PC-3 (cell line): ENCODE measurements around the gene ACY1. TPM values are rescaled to one million over a fixed set of nuclear protein-coding genes. Genes with fewer than 3 reads are reported as not detected.
"Not testable (repeated sequence)": the region's sequence is repeated elsewhere in the genome, so short reads cannot be mapped to it uniquely, and the experiment has no call there.

Experiments used
- ATAC-seq: fragments of 200-7000 bp; cut with Tn5 transposase; 2 replicates; pipeline ENCODE4 v1.9.1; 2020; ENCODE audit warnings: mild to moderate bottlenecking, moderate library complexity
- BruUV-seq: library from RNA; stranded (reverse); fragments of 400-500 nt; replicated peaks from 2 replicates; lab custom pipeline; 2021; lab: Mats Ljungman, UMichigan
- CTCF ChIA-PET: fragments of 300-600 bp; sonication (Branson Sonifier 250); formaldehyde crosslinking; loops from one replicate; lab custom pipeline; 2022; ENCODE audit warnings: antibody characterized with exemption; lab: Charles Lee
- POLR2A ChIA-PET: fragments of 300-600 bp; sonication (Branson Sonifier 250); formaldehyde crosslinking; loops from one replicate; lab custom pipeline; 2022; ENCODE audit warnings: antibody characterized with exemption; ENCODE audit not compliant: unreplicated experiment; lab: Charles Lee
- DNase-seq: peaks from one replicate; pipeline ENCODE4 v3.0.0-alpha.2; 2015
- H2AFZ ChIP-seq: fragments of 300-600 bp; sonication (generic); 2 replicates; pipeline ENCODE4 v1.6.0; 2016; ENCODE audit warnings: antibody characterized with exemption, low read length
- H3F3A ChIP-seq: fragments of 300-600 bp; sonication (generic); one replicate; pipeline ENCODE4 v1.6.0; 2017; ENCODE audit warnings: antibody characterized with exemption, low read length, control low read depth, mild to moderate bottlenecking; ENCODE audit not compliant: unreplicated experiment
- H3K27ac ChIP-seq: fragments of 300-600 bp; sonication (generic); 2 replicates; pipeline ENCODE4 v1.5.1; 2016; ENCODE audit warnings: mild to moderate bottlenecking, low read length
- H3K27me3 ChIP-seq: fragments of 300-600 bp; sonication (generic); 2 replicates; pipeline ENCODE4 v1.6.1; 2016; ENCODE audit warnings: low read length, mixed read lengths
- H3K36me3 ChIP-seq: fragments of 300-600 bp; sonication (generic); 2 replicates; pipeline ENCODE4 v1.6.1; 2016; ENCODE audit warnings: low read depth, mixed run types, low read length, mixed read lengths
- H3K4me1 ChIP-seq: fragments of 300-600 bp; sonication (generic); 2 replicates; pipeline ENCODE4 v1.5.1; 2016; ENCODE audit warnings: low read length; ENCODE audit not compliant: insufficient read depth
- H3K4me2 ChIP-seq: fragments of 300-600 bp; sonication (generic); 2 replicates; pipeline ENCODE4 v1.6.0; 2016; ENCODE audit warnings: low read length
- H3K4me3 ChIP-seq: fragments of 300-600 bp; sonication (generic); 2 replicates; pipeline ENCODE4 v1.5.1; 2016; ENCODE audit warnings: mild to moderate bottlenecking, low read length, mixed read lengths
- H3K79me2 ChIP-seq: fragments of 300-600 bp; sonication (generic); 2 replicates; pipeline ENCODE4 v1.6.1; 2017; ENCODE audit warnings: low read length, mixed read lengths
- H3K9ac ChIP-seq: fragments of 300-600 bp; sonication (generic); 2 replicates; pipeline ENCODE4 v1.6.0; 2016; ENCODE audit warnings: mild to moderate bottlenecking, low read length
- H3K9me2 ChIP-seq: fragments of 300-600 bp; sonication (generic); replicated peaks from 2 replicates; pipeline ENCODE4 v1.6.1; 2016; ENCODE audit warnings: mixed run types, low read length, mixed read lengths
- H3K9me3 ChIP-seq: fragments of 300-600 bp; sonication (generic); 2 replicates; pipeline ENCODE4 v1.6.1; 2016; ENCODE audit warnings: low read length, mixed read lengths
- H4K20me1 ChIP-seq: fragments of 300-600 bp; sonication (generic); 2 replicates; pipeline ENCODE4 v1.6.1; 2016; ENCODE audit warnings: low read length, mixed read lengths
- EZH2 ChIP-seq: fragments of 300-600 bp; sonication (generic); IDR thresholded peaks from one replicate; pipeline ENCODE4 v1.6.1; 2017; ENCODE audit warnings: antibody characterized with exemption, mild to moderate bottlenecking, low read length; ENCODE audit not compliant: unreplicated experiment
- EZH2phosphoT487 ChIP-seq: fragments of 300-600 bp; sonication (generic); IDR thresholded peaks from 2 replicates; pipeline ENCODE4 v1.6.1; 2018; ENCODE audit warnings: mild to moderate bottlenecking, antibody characterized with exemption, low read length, borderline replicate concordance
- intact Hi-C: fragments of 100-400 bp; cut with micrococcal nuclease; formaldehyde crosslinking; loops from 2 replicates; pipeline ENCODE4 v1.9.0; 2023
- total RNA-seq: library from RNA; depleted of rRNA; stranded (reverse); fragments of >200 nt; gene quantifications from 2 replicates; pipeline ENCODE4 v1.2.3, GENCODE V29; 2014
- TF ChIP-seq, protein P1 (sequence below): fragments of 300-600 bp; sonication (generic); conservative IDR thresholded peaks from 2 replicates; pipeline ENCODE4 v1.5.1; 2017; ENCODE audit warnings: antibody characterized with exemption, low read depth, mild to moderate bottlenecking, low read length

The ACY1 gene
- total RNA-seq, 1 experiment from 2014 or later, result 71.3 TPM

DNA sequence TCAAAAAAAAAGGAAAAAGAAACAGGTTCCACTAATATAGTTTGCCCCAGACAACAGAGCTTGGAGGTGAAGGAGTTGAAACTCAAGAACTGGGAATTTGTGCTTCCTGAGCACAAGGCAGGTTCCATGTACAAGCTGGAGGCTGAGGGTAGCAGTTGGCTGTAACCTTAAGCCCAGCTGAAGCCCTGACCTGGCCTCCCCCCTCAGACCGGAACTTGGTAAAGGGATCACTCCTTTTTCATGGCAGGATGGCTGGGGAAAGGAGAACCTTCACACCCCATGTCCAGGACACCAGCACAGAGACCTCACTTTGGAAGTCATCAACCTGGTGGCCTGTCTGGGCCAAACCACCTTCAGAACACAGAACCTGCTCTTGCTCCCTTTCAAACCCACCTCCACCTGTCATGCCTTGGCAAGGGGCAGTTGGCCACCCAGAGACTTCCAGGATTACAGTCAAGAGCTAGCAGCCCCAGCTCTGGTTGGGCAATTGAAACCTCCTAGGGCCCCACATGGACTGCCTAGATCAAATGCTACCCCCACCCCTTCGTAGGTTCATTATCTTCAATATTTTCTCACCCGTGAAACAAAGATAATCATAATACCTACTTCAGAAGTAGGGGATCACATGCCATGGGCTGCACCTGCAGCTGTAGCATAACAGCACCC, 8.8 kb downstream of the ACY1 start:
- Histone ChIP-seq H3K4me3 (no peak overlapping the region), H3K9me3 (no peaks in the 10 kb centered on the region), H3K4me1 (peaks cover 12% of the 10 kb centered on the region), H3F3A (peaks cover 18% of the 10 kb centered on the region), H2AFZ (no peak overlapping the region), H4K20me1 (0 out of 2 replicates have a peak, but pooled peaks cover 4% of the 10 kb centered on the region), H3K27me3 (no peaks in the 10 kb centered on the region), H3K36me3 (peaks cover 29% of the 10 kb centered on the region), H3K27ac (no peak overlapping the region), H3K9ac (no peak overlapping the region), H3K9me2 (no peaks in the 10 kb centered on the region), H3K79me2 (peaks cover 32% of the 10 kb centered on the region), H3K4me2 (no peak overlapping the region)
- ChIA-PET CTCF (interaction anchor here (1.1 kb wide), 1 partner anchor 51 kb away, joined by 4 read pairs; the partner anchor contains the start of gene RRP9), POLR2A (interaction anchor here (0.6 to 0.7 kb wide), 2 partner anchors 8 to 162 kb away, joined by 3 to 9 read pairs; partner anchors contain the start of gene POC1A)
- DNase-seq, result no peak
- intact Hi-C loops, result no loop called here
- no peak for ATAC-seq
- no TSS peak for BruUV-seq
- TF ChIP-seq, protein P1, sequence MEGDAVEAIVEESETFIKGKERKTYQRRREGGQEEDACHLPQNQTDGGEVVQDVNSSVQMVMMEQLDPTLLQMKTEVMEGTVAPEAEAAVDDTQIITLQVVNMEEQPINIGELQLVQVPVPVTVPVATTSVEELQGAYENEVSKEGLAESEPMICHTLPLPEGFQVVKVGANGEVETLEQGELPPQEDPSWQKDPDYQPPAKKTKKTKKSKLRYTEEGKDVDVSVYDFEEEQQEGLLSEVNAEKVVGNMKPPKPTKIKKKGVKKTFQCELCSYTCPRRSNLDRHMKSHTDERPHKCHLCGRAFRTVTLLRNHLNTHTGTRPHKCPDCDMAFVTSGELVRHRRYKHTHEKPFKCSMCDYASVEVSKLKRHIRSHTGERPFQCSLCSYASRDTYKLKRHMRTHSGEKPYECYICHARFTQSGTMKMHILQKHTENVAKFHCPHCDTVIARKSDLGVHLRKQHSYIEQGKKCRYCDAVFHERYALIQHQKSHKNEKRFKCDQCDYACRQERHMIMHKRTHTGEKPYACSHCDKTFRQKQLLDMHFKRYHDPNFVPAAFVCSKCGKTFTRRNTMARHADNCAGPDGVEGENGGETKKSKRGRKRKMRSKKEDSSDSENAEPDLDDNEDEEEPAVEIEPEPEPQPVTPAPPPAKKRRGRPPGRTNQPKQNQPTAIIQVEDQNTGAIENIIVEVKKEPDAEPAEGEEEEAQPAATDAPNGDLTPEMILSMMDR, result no peak
- TF ChIP-seq EZH2, result no peak
- TF ChIP-seq EZH2phosphoT487, result no peak

DNA sequence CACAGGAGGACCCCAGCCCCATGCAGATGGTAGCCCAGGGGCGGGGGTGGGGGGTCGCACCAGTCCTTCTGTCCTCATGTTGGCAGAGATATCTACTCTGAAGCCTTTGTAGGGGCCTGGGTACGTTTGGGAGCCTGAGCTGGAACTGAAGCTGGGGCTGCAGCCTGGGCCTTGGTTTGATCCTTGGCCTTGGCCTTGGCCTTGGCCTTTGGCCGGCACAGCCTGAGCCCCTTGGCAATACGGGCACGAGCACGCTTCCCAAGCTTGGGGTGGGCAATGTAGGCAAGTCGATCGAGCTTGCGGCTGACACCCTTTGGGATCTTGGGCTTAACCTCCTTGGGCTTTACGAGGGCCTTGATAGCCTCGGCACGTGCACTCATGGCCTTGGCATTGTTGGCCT, 10.3 kb downstream of the ACY1 start:
- intact Hi-C loops, POLR2A ChIA-PET, H3K27ac ChIP-seq, H3K9me3 ChIP-seq, BruUV-seq, H2AFZ ChIP-seq, H3K27me3 ChIP-seq, CTCF ChIA-PET, H4K20me1 ChIP-seq, DNase-seq, H3K4me3 ChIP-seq, ATAC-seq, H3K9ac ChIP-seq, H3K9me2 ChIP-seq: not testable (repeated sequence)
- peaks cover 18% of the 10 kb centered on the region for H3F3A ChIP-seq
- peak overlapping the region; percentile 93; the same call in 1 of the 2 replicates for H3K4me2 ChIP-seq
- H3K79me2 ChIP-seq, result peaks cover 32% of the 10 kb centered on the region
- H3K4me1 ChIP-seq, result peaks cover 22% of the 10 kb centered on the region
- peaks cover 29% of the 10 kb centered on the region for H3K36me3 ChIP-seq

DNA sequence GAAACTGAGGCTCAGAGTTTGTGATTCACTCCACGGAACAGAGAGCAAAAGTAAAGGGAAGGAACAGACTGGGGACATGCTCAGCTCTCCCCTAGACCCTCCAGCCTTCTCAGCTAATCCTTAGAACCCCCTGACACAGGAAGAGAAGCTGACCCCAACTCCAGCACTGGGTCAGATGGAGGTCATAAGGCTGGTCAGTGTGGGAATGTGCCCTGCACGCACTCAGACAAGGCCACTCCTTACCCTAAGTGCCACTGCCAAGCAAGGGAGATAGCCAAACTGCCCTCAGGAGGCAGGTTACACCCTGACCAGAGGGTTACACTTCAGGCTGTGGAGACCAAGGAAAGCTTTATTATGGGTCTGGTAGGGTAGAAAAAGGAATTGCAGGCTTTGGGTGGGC, 11.2 kb downstream of the ACY1 start:
- BruUV-seq, result no TSS peak
- H3K4me3 ChIP-seq, result peak overlapping the region; percentile 93
- H3K9me3 ChIP-seq, result no peaks in the 10 kb centered on the region
- peaks cover 32% of the 10 kb centered on the region for H3K79me2 ChIP-seq
- H3K27me3 ChIP-seq, result no peaks in the 10 kb centered on the region
- peak overlapping the region; percentile 58; the same call in 1 of the 2 replicates for H3K27ac ChIP-seq
- no peak for ATAC-seq
- intact Hi-C loops, result no loop called here
- CTCF ChIA-PET, result no interaction called here
- no peak for DNase-seq
- no peak overlapping the region for H2AFZ ChIP-seq
- H3F3A ChIP-seq, result peaks cover 18% of the 10 kb centered on the region
- POLR2A ChIA-PET, result no interaction called here
- H4K20me1 ChIP-seq, result 0 out of 2 replicates have a peak, but pooled peaks cover 4% of the 10 kb centered on the region
- TF ChIP-seq EZH2phosphoT487 (no peak), EZH2 (no peak)
- TF ChIP-seq, protein P1, result no peak
- H3K36me3 ChIP-seq, result peaks cover 29% of the 10 kb centered on the region
- peaks cover 22% of the 10 kb centered on the region for H3K4me1 ChIP-seq
- H3K9ac ChIP-seq, result peak overlapping the region; percentile 99
- peak overlapping the region; percentile 93 for H3K4me2 ChIP-seq
- H3K9me2 ChIP-seq, result no peaks in the 10 kb centered on the region
